Measurements from ENCODE around the gene OVCH1. TPM values are rescaled to one million over a fixed set of nuclear protein-coding genes. Genes with fewer than 3 reads are reported as not detected.

OVCH1 gene
- total RNA-seq, 1 experiment from 2014 or later: not detected

DNA sequence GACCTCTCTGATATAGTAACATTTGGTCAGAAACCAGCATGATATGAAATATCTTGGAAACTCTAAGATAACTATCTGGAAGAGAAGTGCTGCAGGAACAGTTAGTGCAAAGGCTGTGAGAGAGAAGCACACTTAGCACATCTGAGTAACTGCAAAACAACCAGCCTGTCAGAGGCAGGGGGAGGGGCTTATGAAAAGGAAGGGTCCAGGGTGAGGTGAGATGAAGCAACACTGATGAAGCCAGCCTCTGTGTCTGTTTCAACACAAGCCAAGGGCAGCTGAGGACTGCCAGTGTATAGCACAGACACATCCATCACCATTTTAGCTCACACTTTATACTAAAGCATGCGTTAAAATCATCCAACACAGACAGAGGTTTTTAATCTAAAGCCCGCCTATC lies 37.4 kb upstream of the OVCH1 start (continued):
- TF ChIP-seq, protein P1, sequence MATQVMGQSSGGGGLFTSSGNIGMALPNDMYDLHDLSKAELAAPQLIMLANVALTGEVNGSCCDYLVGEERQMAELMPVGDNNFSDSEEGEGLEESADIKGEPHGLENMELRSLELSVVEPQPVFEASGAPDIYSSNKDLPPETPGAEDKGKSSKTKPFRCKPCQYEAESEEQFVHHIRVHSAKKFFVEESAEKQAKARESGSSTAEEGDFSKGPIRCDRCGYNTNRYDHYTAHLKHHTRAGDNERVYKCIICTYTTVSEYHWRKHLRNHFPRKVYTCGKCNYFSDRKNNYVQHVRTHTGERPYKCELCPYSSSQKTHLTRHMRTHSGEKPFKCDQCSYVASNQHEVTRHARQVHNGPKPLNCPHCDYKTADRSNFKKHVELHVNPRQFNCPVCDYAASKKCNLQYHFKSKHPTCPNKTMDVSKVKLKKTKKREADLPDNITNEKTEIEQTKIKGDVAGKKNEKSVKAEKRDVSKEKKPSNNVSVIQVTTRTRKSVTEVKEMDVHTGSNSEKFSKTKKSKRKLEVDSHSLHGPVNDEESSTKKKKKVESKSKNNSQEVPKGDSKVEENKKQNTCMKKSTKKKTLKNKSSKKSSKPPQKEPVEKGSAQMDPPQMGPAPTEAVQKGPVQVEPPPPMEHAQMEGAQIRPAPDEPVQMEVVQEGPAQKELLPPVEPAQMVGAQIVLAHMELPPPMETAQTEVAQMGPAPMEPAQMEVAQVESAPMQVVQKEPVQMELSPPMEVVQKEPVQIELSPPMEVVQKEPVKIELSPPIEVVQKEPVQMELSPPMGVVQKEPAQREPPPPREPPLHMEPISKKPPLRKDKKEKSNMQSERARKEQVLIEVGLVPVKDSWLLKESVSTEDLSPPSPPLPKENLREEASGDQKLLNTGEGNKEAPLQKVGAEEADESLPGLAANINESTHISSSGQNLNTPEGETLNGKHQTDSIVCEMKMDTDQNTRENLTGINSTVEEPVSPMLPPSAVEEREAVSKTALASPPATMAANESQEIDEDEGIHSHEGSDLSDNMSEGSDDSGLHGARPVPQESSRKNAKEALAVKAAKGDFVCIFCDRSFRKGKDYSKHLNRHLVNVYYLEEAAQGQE (IDR thresholded peaks at IDR 0.05; ENCODE audit: low read depth): no peak
- TF ChIP-seq SP1 (IDR thresholded peaks at IDR 0.05; ENCODE audit: low read depth) (no peak), SRF (IDR thresholded peaks at IDR 0.05; ENCODE audit: low read depth) (no peak)

DNA sequence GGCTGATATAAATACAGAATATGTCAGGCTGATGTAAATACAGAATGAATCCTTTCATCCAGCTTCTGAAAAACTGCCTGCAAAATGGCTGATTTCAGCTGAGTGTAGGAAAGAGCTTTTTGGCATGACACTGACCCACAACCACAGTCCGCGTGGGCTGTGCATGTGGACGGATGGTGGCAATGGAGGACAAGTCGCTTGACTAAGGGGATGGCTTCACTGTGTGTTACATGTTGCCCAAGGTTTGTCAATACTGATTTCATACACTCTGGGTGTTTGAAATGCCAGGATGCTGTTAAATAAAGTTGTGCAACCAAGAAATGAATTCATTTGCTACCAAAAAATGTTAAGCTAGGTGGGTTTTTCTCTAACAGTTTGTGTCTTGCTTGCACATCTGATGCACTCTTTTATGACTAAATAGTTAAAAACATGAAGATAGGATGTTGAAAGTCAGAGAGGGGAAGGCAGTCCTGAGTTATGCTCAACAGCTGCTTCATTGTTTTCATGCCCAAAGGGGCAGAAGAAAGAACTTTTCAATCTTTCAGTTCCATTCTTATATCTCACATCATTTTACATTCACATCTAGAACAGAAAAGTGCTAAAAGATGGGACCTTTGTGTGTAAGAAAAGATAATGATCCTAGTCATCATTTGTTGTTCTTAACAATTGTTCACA lies 36.5 kb upstream of the OVCH1 start:
- H3K9me2 ChIP-seq (ENCODE audit: insufficient read depth): no peaks in the 10 kb centered on the region
- no peaks in the 10 kb centered on the region for H3K4me1 ChIP-seq (ENCODE audit: control insufficient read depth in 1 of 2, insufficient read depth in 2 of 2, low read length in 2 of 2)
- BruUV-seq (replicated peaks): no TSS peak
- intact Hi-C loops (cut with micrococcal nuclease): no loop called here
- no peaks in the 10 kb centered on the region; the same call in 1 of the 2 replicates for H3K27me3 ChIP-seq (ENCODE audit: insufficient read depth, low read length)
- ChIA-PET CTCF (interaction anchor here (1.0 kb wide), 1 partner anchor 14 kb away, joined by 3 read pairs; no protein-coding TSS in a partner anchor), RAD21 (ENCODE audit: low non-redundant PET in 1 of 2, low total read pairs in 2 of 2, uncharacterized antibody in 2 of 2, unreplicated experiment in 2 of 2) (no interaction called here), POLR2A (no interaction called here)
- no peaks in the 10 kb centered on the region for H3K36me3 ChIP-seq (ENCODE audit: control insufficient read depth in 1 of 2, insufficient read depth in 2 of 2, low read length in 2 of 2)
- no peak overlapping the region for H3K4me2 ChIP-seq (ENCODE audit: low read length)
- H3K27ac ChIP-seq (ENCODE audit: low read depth, low read length): no peak overlapping the region
- TF ChIP-seq MAX (IDR thresholded peaks at IDR 0.05): no peak
- TF ChIP-seq EZH2phosphoT487 (IDR thresholded peaks at IDR 0.05; ENCODE audit: borderline replicate concordance): no peak
- TF ChIP-seq ZNF274 (IDR thresholded peaks at IDR 0.05; ENCODE audit: low read depth, low read length): no peak
- TF ChIP-seq JUND (IDR thresholded peaks at IDR 0.05): no peak
- TF ChIP-seq SIN3A (IDR thresholded peaks at IDR 0.05; ENCODE audit: low read depth): no peak
- no peak for TF ChIP-seq SP1 (IDR thresholded peaks at IDR 0.05; ENCODE audit: low read depth)
- TF ChIP-seq CEBPB (IDR thresholded peaks at IDR 0.05; ENCODE audit: low read depth): no peak
- TF ChIP-seq, protein P2, sequence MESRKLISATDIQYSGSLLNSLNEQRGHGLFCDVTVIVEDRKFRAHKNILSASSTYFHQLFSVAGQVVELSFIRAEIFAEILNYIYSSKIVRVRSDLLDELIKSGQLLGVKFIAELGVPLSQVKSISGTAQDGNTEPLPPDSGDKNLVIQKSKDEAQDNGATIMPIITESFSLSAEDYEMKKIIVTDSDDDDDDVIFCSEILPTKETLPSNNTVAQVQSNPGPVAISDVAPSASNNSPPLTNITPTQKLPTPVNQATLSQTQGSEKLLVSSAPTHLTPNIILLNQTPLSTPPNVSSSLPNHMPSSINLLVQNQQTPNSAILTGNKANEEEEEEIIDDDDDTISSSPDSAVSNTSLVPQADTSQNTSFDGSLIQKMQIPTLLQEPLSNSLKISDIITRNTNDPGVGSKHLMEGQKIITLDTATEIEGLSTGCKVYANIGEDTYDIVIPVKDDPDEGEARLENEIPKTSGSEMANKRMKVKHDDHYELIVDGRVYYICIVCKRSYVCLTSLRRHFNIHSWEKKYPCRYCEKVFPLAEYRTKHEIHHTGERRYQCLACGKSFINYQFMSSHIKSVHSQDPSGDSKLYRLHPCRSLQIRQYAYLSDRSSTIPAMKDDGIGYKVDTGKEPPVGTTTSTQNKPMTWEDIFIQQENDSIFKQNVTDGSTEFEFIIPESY (IDR thresholded peaks at IDR 0.05; ENCODE audit: extremely low read depth, insufficient replicate concordance, low read length): no peak
- no peak for TF ChIP-seq TCF7L2 (IDR thresholded peaks at IDR 0.05; ENCODE audit: borderline replicate concordance, extremely low read depth, insufficient read depth, insufficient read length)
- no peak for TF ChIP-seq CBX3 (IDR thresholded peaks at IDR 0.05; ENCODE audit: low read depth)
- no peak for TF ChIP-seq SRF (IDR thresholded peaks at IDR 0.05; ENCODE audit: low read depth)
- no peak for TF ChIP-seq EGR1 (IDR thresholded peaks at IDR 0.05; ENCODE audit: low read depth)
- TF ChIP-seq, protein P1 (IDR thresholded peaks at IDR 0.05; ENCODE audit: low read depth): no peak
- ATAC-seq (no peak), DNase-seq (ENCODE audit: low read depth, low spot score) (no peak)
- no peaks in the 10 kb centered on the region for H3K79me2 ChIP-seq (ENCODE audit: insufficient read depth, low read length)
- no peak overlapping the region for H3K4me3 ChIP-seq (replicated peaks in 1 of 2; ENCODE audit: low read depth in 1 of 2, low read length in 2 of 2)
- H3K9me3 ChIP-seq (ENCODE audit: control insufficient read depth in 1 of 2, insufficient read depth in 1 of 2, low read depth in 1 of 2, low read length in 2 of 2): no peaks in the 10 kb centered on the region
- no peaks in the 10 kb centered on the region for H4K20me1 ChIP-seq (ENCODE audit: insufficient read depth)
- no peak overlapping the region for H3K9ac ChIP-seq (ENCODE audit: low read length)
- H2AFZ ChIP-seq (ENCODE audit: low read depth, low read length, poor library complexity, severe bottlenecking): no peak overlapping the region

Data from HCT116 (cell line).